Activated T-helper 1 cell treated with anti-CD3 and anti-CD28 coated beads, Interleukin-12 subunit alpha, Interleukin-12 subunit beta, Interleukin-2, Interleukin-4 antibody, amounts not matched to agents 30 ng/mL and 10 ng/mL and 1 ng/mL, durations not matched to agents 14 hours and 24 hours and 36 hours (primary cell): ENCODE measurements around the gene TTLL7. TPM values are rescaled to one million over a fixed set of nuclear protein-coding genes. Genes with fewer than 3 reads are reported as not detected.

Source experiments
- DNase-seq: peaks from one replicate; pipeline ENCODE4 v3.0.0; 2021; ENCODE audit warnings: low spot score
- H3K27ac Mint-ChIP-seq: one replicate; pipeline ENCODE4 v1.8.0; 2021; ENCODE audit warnings: mild to moderate bottlenecking, mixed read lengths
- H3K27me3 Mint-ChIP-seq: one replicate; pipeline ENCODE4 v1.8.0; 2022; ENCODE audit warnings: mild to moderate bottlenecking, moderate library complexity, mixed read lengths; ENCODE audit not compliant: insufficient read depth
- H3K36me3 Mint-ChIP-seq: one replicate; pipeline ENCODE4 v1.8.0; 2021; ENCODE audit warnings: low read depth, mixed read lengths
- H3K4me1 Mint-ChIP-seq: one replicate; pipeline ENCODE4 v1.8.0; 2021; ENCODE audit warnings: low read depth, mixed read lengths
- H3K4me3 Mint-ChIP-seq: one replicate; pipeline ENCODE4 v1.8.0; 2021; ENCODE audit warnings: mild to moderate bottlenecking, moderate library complexity, mixed read lengths
- H3K9me3 Mint-ChIP-seq: one replicate; pipeline ENCODE4 v1.8.0; 2021; ENCODE audit warnings: mixed read lengths
- intact Hi-C: fragments of 100-400 bp; cut with micrococcal nuclease; formaldehyde crosslinking; loops from one replicate; pipeline ENCODE4 v1.15.1; 2024
- total RNA-seq: library from RNA; stranded (reverse); gene quantifications from 2 replicates; pipeline ENCODE4 v1.2.3, GENCODE V29; 2022

TTLL7 gene
- total RNA-seq, 1 donor from 2014 or later: 0.29 TPM

- Mint-ChIP-seq H3K4me3 (no peak overlapping the region), H3K9me3 (peaks cover 4% of the 10 kb centered on the region), H3K27ac (no peak overlapping the region), H3K36me3 (no peaks in the 10 kb centered on the region), H3K27me3 (no peaks in the 10 kb centered on the region), H3K4me1 (no peaks in the 10 kb centered on the region)
- intact Hi-C loops: no loop called here
- DNase-seq: no peak
Measured at GRCh38 chr1:83942914-83943313, 56.0 kb downstream of the TTLL7 start.

- Mint-ChIP-seq H3K4me1 (no peaks in the 10 kb centered on the region), H3K27me3 (peaks cover 6% of the 10 kb centered on the region), H3K36me3 (no peaks in the 10 kb centered on the region), H3K4me3 (no peak overlapping the region), H3K9me3 (no peaks in the 10 kb centered on the region), H3K27ac (no peak overlapping the region)
- no peak for DNase-seq
- intact Hi-C loops: no loop called here
Measured at GRCh38 chr1:83934550-83934949, 64.4 kb downstream of the TTLL7 start.

- no peak overlapping the region for H3K4me3 Mint-ChIP-seq
- H3K9me3 Mint-ChIP-seq: no peaks in the 10 kb centered on the region
- no peak for DNase-seq
- intact Hi-C loops: no loop called here
- H3K27ac Mint-ChIP-seq: no peak overlapping the region
- H3K27me3 Mint-ChIP-seq: peaks cover 8% of the 10 kb centered on the region
- no peaks in the 10 kb centered on the region for H3K36me3 Mint-ChIP-seq
- no peaks in the 10 kb centered on the region for H3K4me1 Mint-ChIP-seq
Measured at GRCh38 chr1:83932693-83933092, 66.2 kb downstream of the TTLL7 start.

- no peaks in the 10 kb centered on the region for H3K9me3 Mint-ChIP-seq
- peaks cover 8% of the 10 kb centered on the region for H3K27me3 Mint-ChIP-seq
- no peak overlapping the region for H3K27ac Mint-ChIP-seq
- H3K4me3 Mint-ChIP-seq: no peak overlapping the region
- no peaks in the 10 kb centered on the region for H3K4me1 Mint-ChIP-seq
- no peaks in the 10 kb centered on the region for H3K36me3 Mint-ChIP-seq
- intact Hi-C loops: no loop called here
- DNase-seq: no peak
Measured at GRCh38 chr1:83932281-83932680, 66.7 kb downstream of the TTLL7 start.

GRCh38 chr1:83931658-83932253, 67.2 kb downstream of the TTLL7 start:
- Mint-ChIP-seq H3K4me3 (no peak overlapping the region), H3K4me1 (no peaks in the 10 kb centered on the region), H3K9me3 (no peaks in the 10 kb centered on the region), H3K27ac (no peak overlapping the region), H3K36me3 (no peaks in the 10 kb centered on the region), H3K27me3 (peaks cover 8% of the 10 kb centered on the region)
- no peak for DNase-seq
- intact Hi-C loops: loop anchor here (1.0 kb wide), 4 partner anchors 192 to 841 kb away; no protein-coding TSS in a partner anchor

- no peak overlapping the region for H3K4me3 Mint-ChIP-seq
- peaks cover 11% of the 10 kb centered on the region for H3K27me3 Mint-ChIP-seq
- no peak for DNase-seq
- no peaks in the 10 kb centered on the region for H3K4me1 Mint-ChIP-seq
- H3K36me3 Mint-ChIP-seq: no peaks in the 10 kb centered on the region
- no peak overlapping the region for H3K27ac Mint-ChIP-seq
- intact Hi-C loops: no loop called here
- no peaks in the 10 kb centered on the region for H3K9me3 Mint-ChIP-seq
Measured at GRCh38 chr1:83929184-83929583, 69.7 kb downstream of the TTLL7 start.

GRCh38 chr1:83928396-83928795, 70.5 kb downstream of the TTLL7 start:
- DNase-seq: no peak
- Mint-ChIP-seq H3K36me3 (no peaks in the 10 kb centered on the region), H3K4me1 (no peaks in the 10 kb centered on the region), H3K27me3 (peaks cover 13% of the 10 kb centered on the region), H3K4me3 (no peak overlapping the region), H3K27ac (no peak overlapping the region), H3K9me3 (no peaks in the 10 kb centered on the region)
- intact Hi-C loops: no loop called here

- peaks cover 13% of the 10 kb centered on the region for H3K27me3 Mint-ChIP-seq
Measured at GRCh38 chr1:83927701-83928100, 71.2 kb downstream of the TTLL7 start.

GRCh38 chr1:83927061-83927460, 71.9 kb downstream of the TTLL7 start:
- no peak overlapping the region for H3K4me3 Mint-ChIP-seq
- no peaks in the 10 kb centered on the region for H3K36me3 Mint-ChIP-seq
- H3K27ac Mint-ChIP-seq: no peak overlapping the region
- no peak for DNase-seq
- no peaks in the 10 kb centered on the region for H3K9me3 Mint-ChIP-seq
- peaks cover 13% of the 10 kb centered on the region for H3K27me3 Mint-ChIP-seq
- no peaks in the 10 kb centered on the region for H3K4me1 Mint-ChIP-seq
- intact Hi-C loops: no loop called here

More at GRCh38 chr1:83927701-83928100, 71.2 kb downstream of the TTLL7 start:
- Mint-ChIP-seq H3K9me3 (no peaks in the 10 kb centered on the region), H3K27ac (no peak overlapping the region), H3K4me1 (no peaks in the 10 kb centered on the region), H3K36me3 (no peaks in the 10 kb centered on the region), H3K4me3 (no peak overlapping the region)
- no peak for DNase-seq
- intact Hi-C loops: no loop called here

GRCh38 chr1:83923553-83923952, 75.4 kb downstream of the TTLL7 start:
- Mint-ChIP-seq H3K4me1 (no peaks in the 10 kb centered on the region), H3K36me3 (no peaks in the 10 kb centered on the region), H3K27ac (no peak overlapping the region), H3K27me3 (peaks cover 5% of the 10 kb centered on the region), H3K9me3 (no peaks in the 10 kb centered on the region), H3K4me3 (no peak overlapping the region)
- intact Hi-C loops: no loop called here
- no peak for DNase-seq

GRCh38 chr1:83922431-83922830, 76.5 kb downstream of the TTLL7 start:
- no peak for DNase-seq
- no peaks in the 10 kb centered on the region for H3K36me3 Mint-ChIP-seq
- H3K4me3 Mint-ChIP-seq: no peak overlapping the region
- no peaks in the 10 kb centered on the region for H3K9me3 Mint-ChIP-seq
- no peaks in the 10 kb centered on the region for H3K4me1 Mint-ChIP-seq
- no peak overlapping the region for H3K27ac Mint-ChIP-seq
- intact Hi-C loops: no loop called here
- H3K27me3 Mint-ChIP-seq: peaks cover 5% of the 10 kb centered on the region

- no peak overlapping the region for H3K27ac Mint-ChIP-seq
- DNase-seq: no peak
- H3K36me3 Mint-ChIP-seq: no peaks in the 10 kb centered on the region
- peaks cover 2% of the 10 kb centered on the region for H3K27me3 Mint-ChIP-seq
- H3K4me1 Mint-ChIP-seq: no peaks in the 10 kb centered on the region
- intact Hi-C loops: no loop called here
- no peak overlapping the region for H3K4me3 Mint-ChIP-seq
- no peaks in the 10 kb centered on the region for H3K9me3 Mint-ChIP-seq
Measured at GRCh38 chr1:83920320-83920719, 78.6 kb downstream of the TTLL7 start.

GRCh38 chr1:83919872-83920271, 79.1 kb downstream of the TTLL7 start:
- Mint-ChIP-seq H3K4me3 (no peak overlapping the region), H3K9me3 (no peaks in the 10 kb centered on the region), H3K27ac (no peak overlapping the region), H3K27me3 (peaks cover 2% of the 10 kb centered on the region), H3K36me3 (no peaks in the 10 kb centered on the region), H3K4me1 (no peaks in the 10 kb centered on the region)
- intact Hi-C loops: no loop called here
- DNase-seq: no peak

GRCh38 chr1:83918688-83919285, 80.1 kb downstream of the TTLL7 start:
- Mint-ChIP-seq H3K9me3 (no peaks in the 10 kb centered on the region), H3K4me1 (no peaks in the 10 kb centered on the region), H3K36me3 (no peaks in the 10 kb centered on the region), H3K27ac (no peak overlapping the region), H3K27me3 (peaks cover under 1% of the 10 kb centered on the region), H3K4me3 (no peak overlapping the region)
- DNase-seq: no peak
- intact Hi-C loops: no loop called here
